HG03139 (cell line): ENCODE data around the gene THOP1.
"Not testable (repeated sequence)": the region's sequence is repeated elsewhere in the genome, so short reads cannot be mapped to it uniquely, and the experiment has no call there.

Experiments used
- ATAC-seq: cut with Tn5 transposase; IDR thresholded peaks from one replicate; pipeline ENCODE4 v1.9.1; 2021; ENCODE audit not compliant: unreplicated experiment

The THOP1 gene

DNA sequence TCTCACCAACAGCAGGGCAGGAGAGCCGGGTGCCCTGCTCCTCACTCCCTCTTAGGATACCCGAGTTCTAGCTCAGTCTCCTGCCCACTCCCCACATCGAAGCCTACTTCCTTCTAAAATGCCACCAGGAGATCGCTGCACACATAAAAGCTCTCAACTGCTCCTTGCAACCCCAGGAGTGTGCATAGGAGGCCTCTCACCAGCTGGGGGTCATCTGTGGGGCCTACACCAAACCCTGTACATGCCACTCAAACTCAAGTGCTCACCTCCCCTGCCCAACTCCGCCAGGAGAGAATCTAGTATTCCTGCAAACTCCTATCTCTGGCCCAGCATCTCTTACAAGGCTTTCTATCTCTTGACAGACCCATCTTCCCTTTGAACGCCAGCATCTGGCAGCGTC, 5.0 kb upstream of the THOP1 start:
- no peak for ATAC-seq

DNA sequence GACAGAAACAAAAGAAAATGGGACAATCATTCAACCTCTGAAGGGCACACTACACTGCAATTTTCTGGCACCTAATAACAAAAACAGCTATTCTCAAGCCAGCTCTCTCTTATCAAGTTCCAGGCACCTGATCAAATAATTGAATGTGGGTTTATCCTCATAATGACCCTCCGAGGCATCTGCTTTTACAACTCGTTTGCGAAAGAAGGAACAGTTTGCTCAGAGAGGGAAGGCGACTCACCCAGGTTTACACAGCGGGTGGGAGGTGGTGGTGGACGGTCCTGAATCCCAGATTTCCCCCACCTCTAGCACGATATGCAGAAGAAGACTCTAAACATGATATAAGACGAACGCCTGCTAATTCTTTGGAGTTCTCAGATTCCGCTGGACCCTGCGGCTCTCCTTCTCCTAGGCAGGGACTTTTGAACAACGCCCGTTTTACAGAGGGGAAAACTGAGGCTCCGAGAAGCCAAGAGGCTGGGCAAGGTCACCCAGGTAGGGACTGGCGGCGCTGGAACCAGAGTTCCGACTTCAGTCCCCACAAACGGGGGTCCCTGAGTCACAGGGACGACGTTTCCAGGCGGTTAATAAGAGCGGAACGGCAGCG, 2.9 kb upstream of the THOP1 start:
- no peak for ATAC-seq

DNA sequence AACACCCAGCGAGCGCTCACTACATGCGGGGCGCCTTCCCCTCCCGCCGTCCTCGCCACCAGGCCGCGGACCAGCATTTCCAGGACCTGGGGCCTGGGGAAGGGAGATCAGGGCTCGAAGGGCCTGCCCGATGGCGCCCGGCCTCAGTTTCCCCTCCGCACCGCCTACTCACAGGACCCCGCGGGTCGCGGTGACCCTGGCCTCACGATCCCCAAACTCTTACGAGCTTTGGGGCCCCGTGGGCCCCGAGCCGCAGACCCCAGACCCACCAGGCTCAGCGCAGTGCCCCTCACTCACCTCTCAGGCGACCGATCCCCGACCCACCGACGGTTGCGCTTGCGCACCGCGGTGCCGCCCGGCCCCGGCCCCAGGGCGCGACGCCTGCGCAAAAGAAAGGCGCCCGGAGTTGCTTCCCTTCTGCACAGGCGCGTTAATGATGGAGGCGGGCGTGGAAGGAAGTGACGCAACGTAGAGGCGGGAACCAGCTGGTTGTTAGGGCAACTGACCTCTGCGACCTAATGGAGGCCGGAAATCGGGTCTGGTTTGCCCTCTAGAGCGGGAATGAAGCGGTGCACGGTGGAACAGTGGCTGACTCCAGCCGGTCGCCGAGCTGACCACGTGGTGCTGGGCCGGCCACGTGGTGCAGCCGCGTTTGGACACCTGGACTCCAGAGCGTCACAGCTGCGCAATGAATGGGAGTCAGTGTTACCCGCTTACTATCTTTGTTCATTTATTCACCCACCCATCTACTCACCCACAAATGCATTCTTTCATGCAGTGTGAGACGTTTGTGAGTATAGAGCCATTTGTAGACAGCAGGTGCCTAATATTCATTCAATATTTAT, 2.1 kb upstream of the THOP1 start, which contains the start of gene SGTA:
Gene SGTA, minus strand, starts transcription at position 338 of the 845 bp plus-strand sequence. CDS start 14,205 bp downstream, outside the sequence.
- ATAC-seq = peak; percentile 66

DNA sequence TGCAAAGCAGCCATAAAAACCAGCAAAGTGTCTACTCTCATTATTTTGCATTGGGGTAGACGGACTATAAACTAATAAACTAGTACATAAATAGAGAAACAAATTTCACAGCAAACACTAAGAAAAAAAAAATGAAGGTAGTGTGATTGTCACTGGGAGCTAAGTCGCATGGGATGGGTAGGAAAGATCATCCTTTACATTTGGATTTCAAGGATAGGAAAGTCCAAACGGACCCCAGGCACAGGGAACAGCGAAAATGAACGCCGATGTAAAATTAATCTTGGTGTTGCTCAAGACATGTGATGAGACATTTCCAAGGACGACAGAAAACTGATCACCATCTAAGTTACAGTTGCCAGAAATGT, 1.5 kb upstream of the THOP1 start:
- no peak for ATAC-seq

DNA sequence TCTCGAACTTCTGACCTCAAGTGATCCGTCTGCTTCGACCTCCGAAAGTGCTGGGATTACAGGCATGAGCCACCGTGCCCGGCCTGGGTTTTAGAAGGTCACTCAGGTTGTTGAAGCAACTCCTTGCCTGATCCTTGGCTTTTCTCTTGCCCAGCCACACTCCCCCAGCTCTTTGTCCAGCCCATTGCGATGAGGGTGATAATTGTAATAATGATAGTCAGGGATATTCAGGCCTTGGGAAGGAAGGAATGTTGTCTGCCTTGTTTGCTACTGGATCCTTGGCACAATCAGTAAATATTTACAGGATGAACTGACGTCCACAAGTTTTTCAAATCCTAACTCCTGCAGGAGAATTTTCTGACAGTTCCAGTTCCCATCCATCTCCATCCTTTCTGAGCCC, 1.8 kb downstream of the THOP1 start:
- no peak for ATAC-seq

DNA sequence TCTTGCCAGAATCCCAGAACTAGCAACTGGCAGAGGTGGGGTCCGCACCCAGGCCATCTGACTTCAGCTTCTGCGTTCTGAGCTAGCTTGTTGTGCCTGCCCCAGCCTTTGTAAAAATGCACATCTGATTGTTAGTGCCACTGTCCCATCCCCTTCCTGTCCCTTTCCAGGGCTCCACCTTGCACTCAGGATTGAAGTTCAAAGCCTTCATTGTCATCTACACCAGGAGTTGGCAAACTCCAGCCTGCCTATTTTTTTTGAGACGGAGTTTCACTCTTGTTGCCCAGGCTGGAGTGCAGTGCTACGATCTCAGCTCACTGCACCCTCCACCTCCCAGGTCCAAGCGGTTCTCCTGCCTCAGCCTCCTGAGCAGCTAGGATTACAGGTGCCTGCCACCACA, 2.9 kb downstream of the THOP1 start:
- no peak for ATAC-seq

DNA sequence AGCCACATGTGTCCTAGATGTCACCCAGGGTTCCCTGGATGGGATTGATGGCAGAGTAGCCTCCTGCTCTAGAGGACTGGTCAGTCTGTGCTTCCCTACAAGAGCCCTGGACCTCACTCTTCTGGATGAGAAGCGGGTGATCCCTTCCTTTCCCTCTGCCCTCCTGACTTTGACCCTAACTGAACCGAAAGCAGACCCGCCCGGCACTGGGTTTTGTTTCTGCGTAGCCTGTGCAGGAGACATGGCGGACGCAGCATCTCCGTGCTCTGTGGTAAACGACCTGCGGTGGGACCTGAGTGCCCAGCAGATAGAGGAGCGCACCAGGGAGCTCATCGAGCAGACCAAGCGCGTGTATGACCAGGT, 4.9 kb downstream of the THOP1 start:
- no peak for ATAC-seq

DNA sequence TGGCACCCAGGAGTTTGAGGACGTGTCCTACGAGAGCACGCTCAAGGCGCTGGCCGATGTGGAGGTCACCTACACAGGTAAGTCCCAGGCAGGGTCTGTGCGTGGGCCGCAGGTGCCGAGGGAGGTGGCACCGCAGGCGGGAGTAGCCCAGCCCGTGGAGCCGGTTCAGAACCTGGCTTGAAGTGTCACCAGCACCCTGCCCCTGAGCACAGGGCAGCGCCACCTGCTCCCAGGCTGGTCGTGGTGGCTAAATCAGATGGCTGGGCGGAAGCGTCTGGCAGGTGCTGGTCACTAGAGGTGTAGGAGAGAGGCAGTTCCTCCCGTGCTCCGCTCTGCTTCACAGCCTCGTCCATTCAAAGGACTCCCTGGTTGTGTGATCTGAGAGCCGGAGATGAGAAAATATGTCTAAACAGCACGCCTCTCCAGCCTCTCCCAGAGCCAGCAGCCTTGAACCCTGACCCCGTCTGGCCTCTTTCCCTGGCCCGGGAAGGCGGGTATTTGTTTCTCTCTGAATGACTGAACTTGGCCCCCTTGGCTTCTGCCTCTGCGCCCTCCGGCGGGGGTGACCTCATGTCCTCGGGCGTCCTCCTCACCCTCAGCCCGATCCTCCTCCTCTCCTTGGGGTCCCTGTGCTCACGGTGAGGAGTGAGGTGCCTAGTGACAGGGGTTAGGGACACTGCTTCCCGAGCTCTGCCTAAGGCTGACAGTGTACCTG, 5.4 kb downstream of the THOP1 start:
- ATAC-seq = no peak

DNA sequence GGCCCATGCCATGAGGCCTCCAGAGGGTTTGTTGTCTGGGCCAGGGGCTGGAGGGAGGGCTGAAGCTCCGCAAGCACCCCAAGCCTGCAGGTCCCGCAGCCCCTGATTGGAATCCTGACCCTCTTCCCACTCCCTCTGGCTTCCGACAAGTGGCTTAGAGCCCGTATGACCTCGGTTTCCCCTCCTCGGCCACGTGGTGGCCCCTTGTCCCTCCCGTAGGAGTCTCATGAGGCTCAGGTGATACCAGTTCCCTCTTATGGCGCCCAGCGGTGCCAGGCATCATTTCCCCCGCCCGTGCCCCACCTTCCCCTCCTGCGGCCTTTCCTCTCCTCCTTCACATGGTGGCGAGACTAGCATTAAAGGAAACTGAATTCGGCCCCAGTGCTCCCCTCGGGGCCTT, 6.1 kb downstream of the THOP1 start:
- no peak for ATAC-seq

DNA sequence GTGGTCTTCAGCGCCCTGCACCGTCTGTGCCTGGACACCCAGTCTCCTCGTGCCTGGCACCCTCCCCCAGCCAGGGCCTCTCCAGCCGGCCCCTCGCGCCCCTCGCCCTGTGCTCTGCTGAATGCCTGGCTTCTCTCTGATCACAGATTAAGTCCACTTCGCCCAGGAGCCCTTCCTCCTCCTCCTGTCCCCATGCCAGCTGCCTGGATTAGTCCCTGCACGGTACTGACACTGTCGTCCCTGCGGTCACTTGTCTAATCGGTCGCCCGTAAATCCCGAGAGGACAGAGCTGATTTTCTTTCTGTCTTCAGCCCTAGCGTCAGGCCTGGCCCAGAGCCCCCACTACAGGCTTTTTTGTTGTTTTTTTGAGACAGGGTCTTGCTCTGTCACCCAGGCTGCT, 6.6 kb downstream of the THOP1 start:
- no peak for ATAC-seq

DNA sequence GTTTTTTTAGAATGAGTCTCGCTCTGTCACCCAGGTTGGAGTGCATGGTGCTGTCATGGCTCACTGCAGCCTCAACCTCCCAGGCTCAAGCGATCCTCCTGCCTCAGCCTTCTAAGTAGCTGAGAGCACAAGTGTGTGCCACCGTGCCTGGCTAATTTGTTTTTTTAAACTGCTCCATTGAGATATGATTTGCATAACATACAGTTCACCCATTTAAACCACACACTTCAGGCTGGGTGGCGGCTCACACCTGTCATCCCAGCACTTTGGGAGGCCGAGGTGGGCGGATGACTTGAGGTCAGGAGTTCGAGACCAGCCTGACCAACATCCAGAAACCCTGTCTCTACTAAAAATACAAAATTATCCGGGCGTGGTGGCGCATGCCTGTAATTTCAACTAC, 7.4 kb downstream of the THOP1 start:
- ATAC-seq = not testable (repeated sequence)

DNA sequence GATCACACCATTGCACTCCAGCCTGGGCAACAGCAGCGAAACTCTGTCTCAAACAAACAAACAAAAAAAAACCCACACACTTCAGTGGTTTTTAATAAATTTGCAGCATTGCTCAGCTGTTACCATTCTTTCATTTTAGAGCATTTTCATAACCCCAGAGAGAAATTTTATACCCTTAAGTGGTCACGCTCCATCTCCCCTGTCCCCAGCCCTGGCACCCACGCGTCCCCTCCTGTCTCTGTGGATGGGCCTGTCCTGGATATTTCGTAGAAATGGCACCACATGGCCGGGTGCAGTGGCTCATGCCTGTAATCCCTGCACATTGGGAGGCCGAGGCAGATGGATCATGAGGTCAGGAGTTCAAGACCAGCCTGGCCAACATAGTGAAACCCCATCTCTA, 7.8 kb downstream of the THOP1 start:
- no peak for ATAC-seq

DNA sequence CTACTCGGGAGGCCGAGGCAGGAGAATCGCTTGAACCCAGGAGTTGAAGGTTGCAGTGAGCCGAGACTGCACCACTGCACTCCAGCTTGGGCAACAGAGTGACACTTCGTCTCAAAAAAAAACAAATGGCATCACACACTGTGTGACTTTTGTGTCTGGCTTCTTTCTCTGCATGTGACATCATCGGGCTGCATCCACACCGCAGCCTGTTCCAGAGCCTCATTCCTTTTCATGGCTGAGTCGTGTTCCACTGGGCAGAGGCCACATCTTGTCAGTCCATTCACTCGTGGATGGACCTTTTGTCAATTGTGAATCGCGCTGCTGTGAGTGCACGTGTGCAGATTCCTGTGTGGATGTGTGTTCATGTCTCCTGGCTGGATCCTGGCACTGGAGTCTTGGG, 8.3 kb downstream of the THOP1 start:
- ATAC-seq = no peak

DNA sequence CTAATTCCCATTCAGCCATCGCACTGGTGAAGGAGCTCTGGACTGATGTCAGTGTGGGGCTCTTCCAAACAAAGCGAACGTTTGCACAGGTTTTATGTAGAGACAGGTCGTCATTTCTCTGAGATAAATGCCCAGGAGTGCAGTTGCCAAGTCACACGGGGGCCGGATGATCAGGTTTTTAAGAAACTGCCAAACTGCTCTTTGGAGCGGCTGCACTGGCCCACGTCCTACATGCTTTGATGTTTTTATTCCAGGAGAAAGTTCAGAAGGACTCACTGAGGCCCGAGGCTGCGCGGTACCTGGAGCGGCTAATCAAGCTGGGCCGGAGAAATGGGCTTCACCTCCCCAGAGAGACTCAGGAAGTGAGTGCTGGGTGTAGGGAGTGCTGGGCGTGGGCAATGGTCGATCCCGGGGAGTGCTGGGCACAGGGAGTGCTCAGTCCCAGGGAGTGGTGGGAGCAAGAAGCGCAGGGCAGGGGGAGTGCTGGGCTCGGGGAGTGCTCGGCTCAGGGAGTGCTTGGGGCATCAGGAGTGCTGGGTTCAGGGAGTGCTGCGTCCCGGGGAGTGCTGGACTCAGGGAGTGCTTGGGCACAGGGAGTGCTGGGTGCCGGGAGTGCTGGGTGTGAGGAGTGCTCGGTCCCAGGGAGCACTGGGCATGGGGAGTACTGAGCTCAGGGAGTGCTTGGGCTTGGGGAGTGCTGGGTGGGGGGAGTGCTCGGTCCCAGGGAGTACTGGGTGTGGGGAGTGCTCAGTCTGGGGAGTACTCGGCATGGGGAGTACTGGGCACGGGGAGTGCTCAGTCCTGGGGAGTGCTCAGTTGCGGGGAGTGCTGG, 10.7 kb downstream of the THOP1 start:
- no peak for ATAC-seq

DNA sequence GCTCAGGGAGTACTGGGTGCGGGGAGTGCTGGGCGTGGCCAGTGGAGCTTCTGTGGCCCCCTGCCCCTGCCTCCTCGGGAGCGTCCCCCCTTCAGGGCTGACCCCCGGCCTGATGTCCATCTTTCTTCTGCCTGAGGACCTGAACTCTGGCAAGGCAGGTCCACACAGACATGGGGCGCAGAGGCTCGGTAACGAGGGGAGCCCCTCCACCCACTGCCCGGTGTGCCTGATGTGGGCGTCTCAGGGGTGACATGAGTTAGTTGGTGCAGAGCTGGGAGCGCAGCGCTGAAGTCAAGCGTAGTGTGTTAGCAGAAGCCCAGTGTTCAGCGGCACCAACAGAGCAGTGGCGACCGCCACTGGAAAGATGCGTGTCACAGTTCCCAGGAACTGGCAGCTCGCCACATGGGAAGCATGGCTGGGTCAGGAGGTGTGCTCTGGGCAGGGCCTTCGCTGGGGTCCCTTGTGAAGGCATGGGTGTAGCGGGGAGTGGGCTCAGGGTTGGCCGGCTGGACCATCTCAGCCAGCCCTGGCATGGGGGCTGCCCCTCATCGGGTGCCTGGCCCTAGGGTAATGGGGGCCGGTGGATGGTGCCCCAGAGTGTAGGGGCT, 11.5 kb downstream of the THOP1 start:
- no peak for ATAC-seq

DNA sequence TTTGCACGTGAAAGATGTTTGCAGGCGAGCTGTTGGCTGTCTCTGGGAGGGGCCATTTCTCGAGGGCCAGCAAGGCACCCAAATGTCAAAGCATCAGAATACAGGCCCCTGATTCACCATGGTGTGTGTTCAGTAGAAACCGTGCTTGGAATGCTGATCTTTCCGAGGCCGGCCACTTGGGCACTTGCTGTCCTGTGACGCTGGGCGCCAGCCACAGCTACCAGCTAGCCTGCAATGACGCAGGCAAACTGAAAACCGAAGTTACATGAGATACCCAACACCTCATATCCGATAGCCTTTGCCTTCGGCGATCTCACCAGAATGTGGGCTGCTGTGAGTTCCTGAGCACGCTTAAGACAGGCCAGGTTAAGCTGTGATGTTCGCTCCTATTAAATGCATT, 12.0 kb downstream of the THOP1 start:
- ATAC-seq = no peak

DNA sequence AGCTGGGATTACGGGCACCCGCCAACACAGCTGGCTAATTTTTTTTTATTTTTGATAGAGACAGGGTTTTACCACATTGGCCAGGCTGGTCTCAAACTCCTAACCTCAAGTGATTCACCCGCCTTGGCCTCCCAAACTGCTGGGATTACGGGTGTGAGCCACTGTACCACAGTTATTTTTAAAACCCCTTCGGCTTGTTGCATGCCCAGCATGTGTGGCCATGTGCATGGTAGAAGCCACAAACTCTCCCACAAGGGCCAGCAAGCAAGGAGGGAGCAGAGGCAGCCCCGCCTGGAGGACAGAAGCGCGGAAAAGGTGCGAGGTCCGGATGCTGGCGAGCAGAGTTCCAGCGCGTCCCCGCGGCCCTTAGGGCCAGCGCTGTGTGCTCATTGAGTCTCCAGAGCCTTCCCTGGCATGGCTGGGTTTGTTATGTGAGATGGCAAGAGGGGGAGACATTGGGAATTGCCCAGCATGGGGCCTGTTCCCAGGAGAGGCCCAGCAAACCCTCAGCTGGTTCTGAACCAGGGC, 12.9 kb downstream of the THOP1 start:
- ATAC-seq = no peak

DNA sequence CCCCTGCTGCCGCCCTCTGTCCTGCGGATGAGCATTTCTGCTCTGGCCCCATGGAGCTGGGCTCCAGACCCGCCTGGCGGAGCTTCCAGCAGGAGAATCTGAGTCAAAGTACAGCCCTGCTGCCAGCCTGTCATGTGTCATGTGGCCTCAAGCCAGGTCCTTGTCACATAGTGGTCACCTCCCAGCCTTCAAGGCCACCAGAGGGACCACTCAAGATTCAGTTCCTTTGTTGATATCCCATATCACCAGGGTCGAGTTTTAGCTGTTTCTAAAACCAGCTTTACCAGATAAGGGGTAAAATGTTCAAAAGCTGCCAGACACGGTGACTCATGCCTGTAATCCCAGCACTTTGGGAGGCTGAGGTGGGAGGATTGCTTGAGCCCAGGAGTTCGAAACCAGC, 13.4 kb downstream of the THOP1 start:
- no peak for ATAC-seq

DNA sequence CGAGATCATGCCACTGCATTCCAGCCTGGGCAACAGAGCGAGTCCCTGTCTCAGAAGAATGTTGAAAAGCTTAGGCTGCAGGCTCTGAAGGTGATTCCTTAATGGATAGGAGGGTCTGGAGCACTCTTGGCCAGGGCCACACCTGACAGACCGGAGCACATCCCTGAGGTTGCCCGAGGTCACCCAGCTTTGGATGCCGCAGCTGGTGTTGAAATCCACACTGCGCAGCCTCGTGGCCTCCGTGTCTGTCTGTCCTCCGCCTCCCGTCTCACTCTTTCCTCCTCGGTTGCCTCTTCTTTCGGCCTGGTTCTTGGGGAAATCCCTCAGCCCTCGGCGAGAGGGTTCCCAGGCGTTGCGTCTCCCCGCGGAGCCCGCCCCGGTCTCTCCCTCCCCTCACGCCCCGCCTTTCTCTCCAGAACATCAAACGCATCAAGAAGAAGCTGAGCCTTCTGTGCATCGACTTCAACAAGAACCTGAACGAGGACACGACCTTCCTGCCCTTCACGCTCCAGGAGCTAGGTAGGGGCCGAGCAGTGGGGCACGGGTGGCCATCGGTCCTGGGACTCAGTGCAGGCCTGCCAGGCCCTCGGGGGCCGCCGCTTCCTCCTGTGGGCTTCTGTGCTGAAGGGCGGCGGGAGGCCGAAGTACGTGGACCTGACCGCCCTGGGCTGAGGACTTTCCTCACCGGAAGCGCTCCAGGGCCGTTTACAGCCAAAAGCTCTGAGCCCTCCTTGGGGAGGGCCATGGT, 14.1 kb downstream of the THOP1 start:
- ATAC-seq = no peak

DNA sequence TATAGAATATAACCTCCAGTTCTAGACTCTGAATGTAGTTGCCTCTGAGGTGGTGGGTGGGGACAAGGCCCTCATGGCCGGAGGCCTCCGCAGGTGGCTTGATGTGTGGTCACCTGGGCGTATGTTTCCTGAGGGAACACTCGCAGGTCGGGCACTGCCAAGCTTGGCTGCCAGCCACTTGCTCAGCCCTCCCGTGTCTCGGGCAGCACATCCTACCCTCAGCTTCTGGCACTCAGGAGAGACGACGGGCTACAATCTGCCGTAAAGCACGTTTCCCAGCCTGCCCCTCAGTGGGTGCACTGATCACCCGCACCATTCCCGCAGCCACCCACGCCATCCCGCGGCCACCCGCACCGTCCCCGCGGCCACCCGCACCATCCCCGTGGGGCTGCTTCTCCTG, 15.2 kb downstream of the THOP1 start:
- no peak for ATAC-seq
